H1 (cell line): ENCODE data around the gene KIF25. TPM values are rescaled to one million over a fixed set of nuclear protein-coding genes. Genes with fewer than 3 reads are reported as not detected.

Experiments used
- CTCF ChIA-PET: fragments of 300-600 bp; sonication (Branson Sonifier 250); formaldehyde crosslinking; loops from one replicate; lab custom pipeline; 2021; ENCODE audit not compliant: partially characterized antibody; lab: Charles Lee
- POLR2A ChIA-PET: fragments of 300-600 bp; sonication (Branson Sonifier 250); formaldehyde crosslinking; loops from one replicate; lab custom pipeline; 2021; ENCODE audit warnings: inconsistent platforms; ENCODE audit not compliant: partially characterized antibody; lab: Charles Lee
- DNase-seq, 2 experiments: peaks; one replicate each; pipeline versions ENCODE4 v3.0.0 to v3.0.0-alpha.2; 2010 to 2022; ENCODE audit warnings: low spot score in 2 of 2, low read depth in 1 of 2, mixed read lengths in 1 of 2
- FAIRE-seq: peaks from 2 replicates; lab custom pipeline; 2011; peaks lifted over from hg19 to GRCh38; lab: Jason Lieb, UNC
- H2AFZ ChIP-seq: 2 replicates; pipeline ENCODE4 v1.8.1; 2012; ENCODE audit warnings: low read length, inconsistent platforms
- H2AK5ac ChIP-seq: 2 replicates; pipeline ENCODE4 v1.6.1; 2013; ENCODE audit warnings: low read depth, low read length
- H2BK120ac ChIP-seq: replicated peaks from 2 replicates; pipeline ENCODE3; 2013; ENCODE audit warnings: low read depth, low read length, inconsistent platforms
- H2BK12ac ChIP-seq: 2 replicates; pipeline ENCODE4 v1.6.1; 2013; ENCODE audit warnings: low read depth, low read length
- H2BK15ac ChIP-seq: 2 replicates; pipeline ENCODE4 v1.6.1; 2013; ENCODE audit warnings: low read length
- H2BK20ac ChIP-seq: 2 replicates; pipeline ENCODE4 v1.6.1; 2013; ENCODE audit warnings: low read length
- H2BK5ac ChIP-seq: 2 replicates; pipeline ENCODE4 v1.6.1; 2013; ENCODE audit warnings: low read depth, low read length
- H3K14ac ChIP-seq: 2 replicates; pipeline ENCODE4 v1.6.1; 2013; ENCODE audit warnings: inconsistent platforms; ENCODE audit not compliant: insufficient read length
- H3K18ac ChIP-seq: 2 replicates; pipeline ENCODE4 v1.6.1; 2013; ENCODE audit warnings: low read length; ENCODE audit errors: extremely low read depth
- H3K23ac ChIP-seq: 2 replicates; pipeline ENCODE4 v1.6.1; 2013; ENCODE audit warnings: inconsistent platforms; ENCODE audit not compliant: insufficient read length
- H3K23me2 ChIP-seq: 2 replicates; pipeline ENCODE4 v1.6.1; 2013; ENCODE audit warnings: low read depth, low read length
- H3K27ac ChIP-seq: 2 replicates; pipeline ENCODE4 v1.6.1; 2011; ENCODE audit warnings: low read depth, low read length, inconsistent platforms
- H3K27me3 ChIP-seq, 4 experiments: replicated peaks in 1 of 4; 1 replicate in 1 of 4; 2 replicates in 3 of 4; pipeline versions ENCODE4 v1.6.1 to v1.8.1; 2011 to 2013; ENCODE audit warnings: low read length in 3 of 4, mild to moderate bottlenecking in 3 of 4, inconsistent platforms in 2 of 4, mixed read lengths in 2 of 4, moderate library complexity in 1 of 4; ENCODE audit not compliant: control insufficient read depth in 3 of 4, insufficient read depth in 3 of 4; ENCODE audit errors: extremely low read depth in 1 of 4
- H3K36me3 ChIP-seq, 4 experiments: 2 replicates each; pipeline versions ENCODE4 v1.6.1 to v1.8.1; 2011 to 2013; ENCODE audit warnings: mild to moderate bottlenecking in 4 of 4, low read length in 3 of 4, moderate library complexity in 2 of 4, control low read depth in 1 of 4, inconsistent platforms in 1 of 4; ENCODE audit not compliant: insufficient read depth in 4 of 4, control insufficient read depth in 2 of 4
- H3K4ac ChIP-seq: replicated peaks from 2 replicates; pipeline ENCODE3; 2013; ENCODE audit warnings: low read length, low read depth, mixed read lengths, inconsistent platforms; ENCODE audit not compliant: insufficient read length
- H3K4me1 ChIP-seq, 4 experiments: replicated peaks in 1 of 4; 1 replicate in 1 of 4; 2 replicates in 3 of 4; pipeline versions ENCODE4 v1.6.1 to v1.8.1; 2011 to 2013; ENCODE audit warnings: low read length in 3 of 4, inconsistent platforms in 2 of 4, mixed read lengths in 1 of 4; ENCODE audit not compliant: insufficient read depth in 4 of 4, control insufficient read depth in 3 of 4
- H3K4me2 ChIP-seq, 2 experiments: 2 replicates each; pipeline versions ENCODE4 v1.6.1 to v1.8.1; 2011 to 2013; ENCODE audit warnings: low read depth in 2 of 2, low read length in 2 of 2, control low read depth in 1 of 2, inconsistent platforms in 1 of 2, mild to moderate bottlenecking in 1 of 2; ENCODE audit not compliant: insufficient read depth in 1 of 2
- H3K4me3 ChIP-seq, 4 experiments: fragments of 200-600, 300-600 bp in 1 of 4; sonication (generic), shearing (Covaris generic), sonication (Bioruptor Twin) in 1 of 4; 2 replicates each; pipeline versions ENCODE4 v1.5.1 to v1.8.1; 2011 to 2016; ENCODE audit warnings: low read length in 4 of 4, low read depth in 3 of 4, control low read depth in 2 of 4, inconsistent platforms in 2 of 4, mild to moderate bottlenecking in 2 of 4, mixed read lengths in 1 of 4, moderate library complexity in 1 of 4; ENCODE audit not compliant: insufficient read depth in 2 of 4; ENCODE audit errors: extremely low read depth in 1 of 4
- H3K56ac ChIP-seq: replicated peaks from 2 replicates; pipeline ENCODE3; 2013; ENCODE audit warnings: low read depth, mild to moderate bottlenecking, mixed read lengths, low read length, inconsistent platforms; ENCODE audit not compliant: insufficient read length
- H3K79me1 ChIP-seq: 2 replicates; pipeline ENCODE4 v1.6.1; 2013; ENCODE audit warnings: low read depth, low read length, control low read depth
- H3K79me2 ChIP-seq, 2 experiments: 2 replicates each; pipeline versions ENCODE4 v1.6.1 to v1.8.1; 2012 to 2013; ENCODE audit warnings: low read length in 2 of 2, mild to moderate bottlenecking in 2 of 2, inconsistent platforms in 1 of 2; ENCODE audit not compliant: insufficient read depth in 2 of 2, control insufficient read depth in 1 of 2
- H3K9ac ChIP-seq, 4 experiments: replicated peaks in 1 of 4; 1 replicate in 1 of 4; 2 replicates in 3 of 4; pipeline versions ENCODE4 v1.6.1 to v1.8.1; 2011 to 2013; ENCODE audit warnings: low read depth in 3 of 4, low read length in 3 of 4, control low read depth in 2 of 4, mild to moderate bottlenecking in 2 of 4, moderate library complexity in 2 of 4, inconsistent platforms in 1 of 4; ENCODE audit errors: extremely low read depth in 1 of 4
- H3K9me3 ChIP-seq, 2 experiments: 2 replicates each; pipeline versions ENCODE4 v1.6.1 to v1.8.1; 2012 to 2013; ENCODE audit warnings: mild to moderate bottlenecking in 2 of 2, moderate library complexity in 2 of 2, control low read depth in 1 of 2, inconsistent platforms in 1 of 2, low read depth in 1 of 2, low read length in 1 of 2, mixed read lengths in 1 of 2; ENCODE audit not compliant: insufficient read depth in 2 of 2
- H4K20me1 ChIP-seq, 2 experiments: replicated peaks in 1 of 2; 2 replicates each; pipeline versions ENCODE3 to v1.8.1; 2011 to 2013; ENCODE audit warnings: inconsistent platforms in 2 of 2, low read length in 2 of 2, mild to moderate bottlenecking in 1 of 2; ENCODE audit not compliant: insufficient read depth in 2 of 2, control insufficient read depth in 1 of 2
- H4K5ac ChIP-seq: 2 replicates; pipeline ENCODE4 v1.6.1; 2013; ENCODE audit warnings: low read length, low read depth, mixed read lengths, inconsistent platforms; ENCODE audit not compliant: insufficient read length
- H4K8ac ChIP-seq: 2 replicates; pipeline ENCODE4 v1.8.0; 2013; ENCODE audit warnings: mild to moderate bottlenecking, moderate library complexity, low read length, inconsistent platforms; ENCODE audit not compliant: insufficient read depth; ENCODE audit errors: extremely low read depth
- H4K91ac ChIP-seq: replicated peaks from 2 replicates; pipeline ENCODE3; 2013; ENCODE audit warnings: low read length, mixed read lengths, inconsistent platforms; ENCODE audit not compliant: insufficient read length
- BACH1 ChIP-seq: IDR thresholded peaks from 2 replicates; pipeline ENCODE4 v1.6.1; 2012; ENCODE audit warnings: low read length, improper control_type of control experiment
- CBX8 ChIP-seq: fragments of 300-800, 300-1000 bp; sonication (generic); IDR thresholded peaks from 2 replicates; pipeline ENCODE4 v1.7.1; 2016; ENCODE audit warnings: low read depth, low read length, borderline replicate concordance
- CREB1 ChIP-seq: IDR thresholded peaks from 2 replicates; pipeline ENCODE4 v1.6.1; 2012; ENCODE audit warnings: inconsistent platforms
- EP300 ChIP-seq, 2 experiments: IDR thresholded peaks; 1 replicate in 1 of 2; 2 replicates in 1 of 2; pipeline ENCODE4 v1.6.1; 2011 to 2012; ENCODE audit warnings: low read depth in 2 of 2, low read length in 2 of 2, mild to moderate bottlenecking in 2 of 2, borderline replicate concordance in 1 of 2, inconsistent platforms in 1 of 2, moderate library complexity in 1 of 2
- EZH2 ChIP-seq: fragments of 200-600 bp; sonication (generic); IDR thresholded peaks from 2 replicates; pipeline ENCODE4 v1.7.1; 2012; ENCODE audit warnings: low read depth, mild to moderate bottlenecking, moderate library complexity, low read length, inconsistent platforms; ENCODE audit not compliant: severe bottlenecking
- JUND ChIP-seq: IDR thresholded peaks from 2 replicates; pipeline ENCODE4 v1.6.1; 2011; ENCODE audit warnings: mild to moderate bottlenecking, improper control_type of control experiment, low read length
- KDM1A ChIP-seq: fragments of 200-600, 300-600 bp; sonication (generic); IDR thresholded peaks from 2 replicates; pipeline ENCODE4 v1.7.1; 2016; ENCODE audit warnings: mild to moderate bottlenecking, low read length, borderline replicate concordance
- POLR2A ChIP-seq, 2 experiments: IDR thresholded peaks; 1 replicate in 1 of 2; 2 replicates in 1 of 2; pipeline ENCODE4 v1.6.1; 2011; ENCODE audit warnings: low read depth in 2 of 2, low read length in 2 of 2, mild to moderate bottlenecking in 2 of 2; ENCODE audit errors: control extremely low read depth in 1 of 2
- POLR2AphosphoS5 ChIP-seq: IDR thresholded peaks from 2 replicates; pipeline ENCODE4 v1.6.1; 2011; ENCODE audit warnings: low read depth, low read length
- RNF2 ChIP-seq: fragments of 200-900, 300-1000 bp; sonication (generic); IDR thresholded peaks from 2 replicates; pipeline ENCODE4 v1.7.1; 2016; ENCODE audit warnings: borderline replicate concordance, low read depth, mild to moderate bottlenecking, antibody characterized with exemption, low read length; ENCODE audit not compliant: poor library complexity, severe bottlenecking; ENCODE audit errors: missing control alignments
- SAP30 ChIP-seq: fragments of 300-600 bp; sonication (generic); IDR thresholded peaks from 2 replicates; pipeline ENCODE4 v1.7.1; 2012; ENCODE audit warnings: low read length, moderate library complexity, mild to moderate bottlenecking, inconsistent platforms; ENCODE audit not compliant: insufficient read depth, insufficient replicate concordance
- SIRT6 ChIP-seq: IDR thresholded peaks from one replicate; pipeline ENCODE4 v1.7.1; 2012; ENCODE audit warnings: low read length, inconsistent platforms
- SP1 ChIP-seq: IDR thresholded peaks from 2 replicates; pipeline ENCODE4 v1.6.1; 2011; ENCODE audit warnings: low read depth, low read length
- SUZ12 ChIP-seq: fragments of 200-600 bp; sonication (generic); IDR thresholded peaks from 2 replicates; pipeline ENCODE4 v1.6.1; 2012; ENCODE audit warnings: mild to moderate bottlenecking, inconsistent platforms, low read length, moderate library complexity, mixed read lengths
- YY1 ChIP-seq: IDR thresholded peaks from 2 replicates; pipeline ENCODE4 v1.6.1; 2011; ENCODE audit warnings: low read depth, mild to moderate bottlenecking, low read length
- WGBS, 2 experiments: shearing (Covaris generic) in 1 of 2; methylation state at CpG; one replicate each; pipeline versions ENCODE4 v1.1.6 to v1.1.7; 2013 to 2015; ENCODE audit warnings: low lambda C conversion rate in 2 of 2, mixed read lengths in 2 of 2, inconsistent platforms in 1 of 2, low coverage in 1 of 2, missing lambda C conversion rate in 1 of 2; ENCODE audit not compliant: insufficient replicate concordance in 2 of 2, insufficient coverage in 1 of 2, insufficient read length in 1 of 2; ENCODE audit errors: extremely low coverage in 1 of 2, missing lambda C conversion rate in 1 of 2; 5-methylcytosine and 5-hydroxymethylcytosine counted together
- polyA plus RNA-seq, 7 experiments: library from polyadenylated mRNA; depleted of rRNA in 3 of 7; stranded (reverse) in 5 of 7; unstranded in 2 of 7; fragments of >200 nt in 5 of 7; fragments of 200-250 nt in 2 of 7; gene quantifications; 1 replicate in 5 of 7; 2 replicates in 1 of 7; 4 replicates in 1 of 7; pipeline versions ENCODE4 v1.2.1 to v1.2.3, GENCODE V29; 2011 to 2013; ENCODE audit warnings: missing spikeins in 2 of 7, mixed read lengths in 2 of 7
- total RNA-seq: library from RNA; stranded (reverse); fragmentation: NEBNext Ultra II Directional; extraction: Animal tissue kit (Norgen Biotek cat#: 25700); gene quantifications from 2 replicates; pipeline ENCODE4 v1.2.1, GENCODE V29; 2021

Gene KIF25
- total and polyA plus RNA-seq, 2 of the 8 experiments (the other 6 are each of a cell fraction or from before 2014, with no cell fraction given) = 1.5 to 2.0 TPM

DNA sequence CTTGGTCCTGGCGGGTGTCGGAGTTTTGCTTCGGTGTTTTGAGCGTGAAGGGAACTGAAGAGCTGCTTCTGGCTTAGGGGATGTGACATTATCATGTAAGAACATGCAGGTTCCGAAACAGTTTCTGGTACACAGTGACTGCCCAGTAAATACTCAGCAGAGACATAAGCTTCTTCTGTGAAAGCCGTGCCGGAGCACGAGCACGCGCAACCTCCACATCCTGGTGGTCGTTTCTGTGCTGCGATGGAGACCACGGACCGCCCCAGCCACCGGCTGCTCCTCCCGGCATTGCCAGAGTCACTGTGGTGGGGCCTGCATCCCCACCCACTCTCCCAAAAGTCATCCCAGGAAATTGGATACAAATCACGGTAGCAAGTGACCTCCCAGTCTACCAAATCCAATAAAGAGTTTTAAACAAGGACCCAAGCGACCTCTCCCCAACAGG lies 18.7 kb downstream of the KIF25 start:
- H3K36me3 ChIP-seq = no peaks in the 10 kb centered on the region
- no peaks in the 10 kb centered on the region for H3K79me2 ChIP-seq
- no peaks in the 10 kb centered on the region for H3K79me1 ChIP-seq
- H3K9me3 ChIP-seq = peaks cover 4 to 6% of the 10 kb centered on the region in 2 experiments; a peak in 2 of 4 replicates
- no peaks in the 10 kb centered on the region for H4K20me1 ChIP-seq
- ChIA-PET CTCF (interaction anchor here (1.4 kb wide), 1 partner anchor 21 kb away, joined by 4 read pairs; no protein-coding TSS in a partner anchor), POLR2A (interaction anchor here (1.0 kb wide), 1 partner anchor 13 kb away, joined by 3 read pairs; no protein-coding TSS in a partner anchor)
- 0 out of 4 replicates have a peak overlapping the region, but pooled peaks of 1 of the 2 experiments have one; percentile 39 for H3K4me2 ChIP-seq
- WGBS, 2 experiments = 93% methylated on average over 18 of the region's 18 CpGs; no CpG with 5 or more reads in 1 of the 2 experiments
- H2AK5ac ChIP-seq = no peak overlapping the region
- H3K18ac ChIP-seq = no peak overlapping the region
- H3K4me1 ChIP-seq = peaks cover 0 to 7% (median 2%) of the 10 kb centered on the region in 4 experiments; a peak in 3 of 7 replicates
- no peak overlapping the region for H3K23ac ChIP-seq
- no peak overlapping the region for H4K5ac ChIP-seq
- no peak overlapping the region for H3K27ac ChIP-seq
- no peaks in the 10 kb centered on the region for H3K27me3 ChIP-seq
- no peak overlapping the region for H3K4ac ChIP-seq
- no peak overlapping the region for H2BK5ac ChIP-seq
- FAIRE-seq = no peak
- H3K23me2 ChIP-seq = peaks cover 2% of the 10 kb centered on the region
- H4K8ac ChIP-seq = no peak overlapping the region
- no peak overlapping the region for H2AFZ ChIP-seq
- no peak overlapping the region for H2BK20ac ChIP-seq
- no peak overlapping the region for H2BK15ac ChIP-seq
- no peak overlapping the region for H3K56ac ChIP-seq
- no peak overlapping the region for H2BK12ac ChIP-seq
- peak in 1 of 2 experiments; percentile 36 for DNase-seq
- H3K9ac ChIP-seq = no peak overlapping the region
- H4K91ac ChIP-seq = no peak overlapping the region
- H2BK120ac ChIP-seq = no peak overlapping the region
- no peak overlapping the region for H3K4me3 ChIP-seq
- no peak overlapping the region for H3K14ac ChIP-seq
- no peak for TF ChIP-seq SP1
- no peak for TF ChIP-seq SIRT6
- no peak for TF ChIP-seq RNF2
- TF ChIP-seq POLR2A (IDR thresholded peaks at IDR 0.05; ENCODE audit: control extremely low read depth in 1 of 2, low read depth in 2 of 2, low read length in 2 of 2) = no peak
- no peak for TF ChIP-seq SAP30
- TF ChIP-seq POLR2AphosphoS5 = no peak
- no peak for TF ChIP-seq JUND
- TF ChIP-seq EZH2 = no peak
- no peak for TF ChIP-seq EP300 (IDR thresholded peaks at IDR 0.05; ENCODE audit: borderline replicate concordance in 1 of 2, low read depth in 2 of 2, low read length in 2 of 2)
- no peak for TF ChIP-seq CBX8
- no peak for TF ChIP-seq SUZ12
- no peak for TF ChIP-seq KDM1A
- no peak for TF ChIP-seq CREB1
- TF ChIP-seq BACH1 = no peak
- TF ChIP-seq YY1 = no peak
